Measurements from ENCODE around the gene PRSS33.

PRSS33 gene, protein sequence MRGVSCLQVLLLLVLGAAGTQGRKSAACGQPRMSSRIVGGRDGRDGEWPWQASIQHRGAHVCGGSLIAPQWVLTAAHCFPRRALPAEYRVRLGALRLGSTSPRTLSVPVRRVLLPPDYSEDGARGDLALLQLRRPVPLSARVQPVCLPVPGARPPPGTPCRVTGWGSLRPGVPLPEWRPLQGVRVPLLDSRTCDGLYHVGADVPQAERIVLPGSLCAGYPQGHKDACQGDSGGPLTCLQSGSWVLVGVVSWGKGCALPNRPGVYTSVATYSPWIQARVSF

DNA sequence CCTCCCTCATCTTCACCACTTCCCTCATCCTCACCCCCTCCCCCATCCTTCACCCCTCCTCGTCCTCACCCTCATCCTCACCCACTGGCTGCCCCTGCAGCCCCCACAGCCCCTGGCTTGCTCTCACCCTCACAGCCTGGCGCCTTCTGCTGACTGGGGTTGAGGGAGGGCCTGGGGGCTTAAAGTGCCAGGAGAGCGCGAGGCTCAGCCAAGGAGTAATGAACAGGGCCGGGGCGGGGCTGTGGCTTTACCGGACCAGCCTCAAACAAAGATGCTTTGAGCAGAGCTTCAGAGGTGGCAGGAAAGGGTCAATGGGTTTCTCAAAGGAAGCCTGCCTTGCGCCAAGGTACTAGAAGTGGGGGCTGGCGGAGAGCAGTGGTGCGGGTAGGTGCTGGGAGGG is at the start of gene PRSS33:
Gene PRSS33, minus strand, starts transcription at position 155 of the 400 bp plus-strand sequence. CDS start 1,013 bp downstream, outside the sequence.
- no peak for DNase-seq (ENCODE audit: low spot score)

GRCh38 chr16:2836646-2837508 is 49.5 kb upstream of the PRSS33 start:
- DNase-seq (ENCODE audit: low spot score), result no peak

- no peak for DNase-seq (ENCODE audit: low spot score)
Measured at GRCh38 chr16:2835638-2836493, 48.5 kb upstream of the PRSS33 start.

- DNase-seq (ENCODE audit: low spot score), result no peak
Measured at GRCh38 chr16:2834968-2835367, 47.6 kb upstream of the PRSS33 start.

DNA sequence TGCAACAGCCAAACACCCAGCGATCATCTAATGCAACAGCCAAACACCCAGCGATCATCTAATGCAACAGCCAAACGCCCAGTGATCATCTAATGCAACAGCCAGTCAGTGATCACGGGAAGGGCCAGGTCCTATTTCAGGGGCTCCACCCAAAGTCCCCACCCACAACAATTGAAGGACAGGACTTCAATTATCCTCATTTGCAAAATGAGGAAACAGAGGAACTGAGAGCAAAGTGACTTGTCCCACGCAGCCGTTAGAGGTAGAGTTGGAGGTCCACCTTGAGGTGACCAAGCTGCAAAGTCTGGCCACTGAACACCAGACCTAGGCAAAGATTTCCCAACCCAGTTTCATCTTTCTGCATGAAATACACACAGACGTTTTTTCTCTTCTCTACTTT is 46.4 kb upstream of the PRSS33 start:
- DNase-seq (ENCODE audit: low spot score), result no peak

DNA sequence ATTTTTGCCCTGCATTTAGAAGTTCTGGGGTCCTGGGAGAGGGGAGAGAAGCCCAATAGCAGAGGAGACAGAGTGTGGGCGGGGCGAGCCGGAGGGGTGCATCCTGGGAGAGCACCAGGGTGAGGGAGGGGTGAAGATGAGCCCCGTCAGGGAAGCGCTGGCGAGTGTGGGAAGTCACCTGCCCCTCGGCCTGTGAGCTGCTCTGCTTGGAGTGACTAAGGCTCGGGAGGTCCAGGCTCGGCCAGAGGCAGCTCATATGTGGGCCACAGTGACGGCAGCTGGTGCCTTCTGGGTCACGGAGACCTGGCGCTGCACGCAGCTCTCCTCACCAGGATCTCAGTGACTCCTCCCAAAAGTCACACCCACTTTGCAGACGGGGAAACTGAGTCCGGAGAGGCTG is 43.8 kb upstream of the PRSS33 start:
- DNase-seq (ENCODE audit: low spot score), result no peak

DNA sequence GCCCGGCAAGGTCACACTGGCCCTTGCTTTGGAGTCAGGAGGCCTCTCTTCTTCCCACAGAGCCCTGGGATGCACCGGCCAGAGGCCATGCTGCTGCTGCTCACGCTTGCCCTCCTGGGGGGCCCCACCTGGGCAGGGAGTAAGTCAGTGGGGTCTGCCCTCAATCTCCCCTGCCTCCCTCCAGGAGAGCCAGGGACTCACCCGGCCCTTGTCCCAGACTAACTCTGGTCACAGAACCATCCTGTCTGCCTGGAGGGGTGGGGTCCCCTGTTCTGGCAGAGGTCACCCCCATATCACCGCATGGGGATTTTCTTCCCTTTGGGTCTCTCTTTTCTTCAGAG is 43.0 kb upstream of the PRSS33 start:
- DNase-seq (ENCODE audit: low spot score), result no peak

- DNase-seq (ENCODE audit: low spot score), result no peak
Measured at GRCh38 chr16:2829501-2830354, 42.4 kb upstream of the PRSS33 start, which contains the start of gene ZG16B. Gene ZG16B, plus strand, starts transcription at chr16:2830303. Its CDS starts 139 bp downstream, at chr16:2830442.

DNA sequence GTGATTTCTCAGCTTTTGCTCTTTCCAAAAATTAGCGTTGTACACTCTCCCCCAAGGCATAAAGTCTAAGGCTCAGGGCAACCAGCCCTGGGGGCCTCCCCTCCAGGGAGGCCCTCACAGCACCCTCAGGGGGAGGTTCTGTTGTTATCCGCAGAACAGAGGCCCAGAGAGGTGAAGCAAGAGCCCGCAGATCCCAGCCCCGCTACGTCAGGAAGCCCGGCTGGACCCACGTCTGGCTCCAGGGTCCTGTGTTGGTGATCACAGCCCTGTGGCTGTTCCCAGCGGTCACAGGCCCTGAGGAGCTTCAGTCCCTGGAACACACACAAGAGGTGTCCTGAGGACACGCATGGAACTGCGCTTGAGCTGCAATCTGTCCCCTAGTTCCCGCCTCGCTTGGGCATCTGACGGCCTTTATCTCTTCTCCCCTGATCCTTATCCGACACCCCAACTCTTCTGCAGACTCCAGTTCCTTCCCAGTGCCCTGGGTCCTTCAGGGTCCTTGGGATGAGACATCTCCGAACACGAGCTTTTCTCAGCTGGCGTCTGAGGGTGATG is 41.6 kb upstream of the PRSS33 start:
- DNase-seq (ENCODE audit: low spot score), result no peak

- no peak for DNase-seq (ENCODE audit: low spot score)
Measured at GRCh38 chr16:2828521-2828840, 41.1 kb upstream of the PRSS33 start.

DNA sequence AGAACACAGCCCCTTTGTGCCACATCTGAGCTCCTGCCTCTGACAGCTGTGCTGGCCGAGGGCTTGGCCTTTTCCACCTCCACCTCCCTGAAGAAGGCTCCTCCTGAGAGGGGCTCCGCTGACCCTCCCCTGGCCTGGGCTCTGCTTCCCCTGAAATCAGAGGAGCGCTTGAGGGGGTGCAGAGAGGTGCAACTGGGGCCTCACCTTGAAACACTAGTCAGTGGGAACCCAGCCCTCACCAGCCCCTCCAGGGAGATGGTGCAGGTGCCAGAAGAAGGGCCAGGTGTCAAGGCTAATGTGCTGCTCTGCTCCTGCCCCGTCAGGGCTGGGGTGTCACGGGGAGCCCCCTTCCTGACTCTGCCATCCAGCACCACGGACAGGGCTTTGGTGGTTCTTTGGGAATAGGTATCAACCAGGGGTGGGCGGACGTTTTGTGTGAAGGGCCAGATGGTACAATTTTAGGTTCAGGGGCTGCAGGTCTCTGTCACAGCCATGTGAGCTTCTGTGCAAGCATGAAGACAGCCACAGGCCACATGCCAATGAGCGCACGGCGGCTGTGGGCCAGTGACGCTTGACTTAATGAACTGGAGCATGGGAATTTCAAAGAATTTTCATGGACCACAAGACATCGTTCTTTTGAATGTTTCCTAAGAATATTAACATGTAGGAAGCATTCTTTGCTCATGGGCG is 40.6 kb upstream of the PRSS33 start:
- no peak for DNase-seq (ENCODE audit: low spot score)

DNA sequence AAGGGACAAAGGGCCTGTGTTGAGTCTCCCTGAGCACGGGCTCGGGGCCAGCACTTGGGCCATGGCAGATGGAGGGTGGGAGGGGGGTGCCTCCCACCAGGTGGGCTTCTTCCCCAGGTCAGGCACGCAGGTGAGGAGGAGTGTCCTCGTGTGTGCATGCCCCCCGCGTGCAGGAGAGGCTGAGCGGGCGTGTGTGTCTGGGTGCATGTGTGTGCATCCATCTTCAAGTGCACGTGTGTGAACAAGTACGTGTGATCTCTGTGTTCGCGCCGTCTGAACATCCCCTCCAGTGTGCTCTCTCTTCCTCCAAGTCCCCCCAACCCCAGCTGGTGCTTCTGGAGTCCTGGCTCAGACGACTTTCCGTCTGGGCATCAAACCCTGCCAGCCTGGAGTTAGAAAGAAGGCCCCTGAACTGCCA is 40.0 kb upstream of the PRSS33 start:
- DNase-seq (ENCODE audit: low spot score), result no peak

DNA sequence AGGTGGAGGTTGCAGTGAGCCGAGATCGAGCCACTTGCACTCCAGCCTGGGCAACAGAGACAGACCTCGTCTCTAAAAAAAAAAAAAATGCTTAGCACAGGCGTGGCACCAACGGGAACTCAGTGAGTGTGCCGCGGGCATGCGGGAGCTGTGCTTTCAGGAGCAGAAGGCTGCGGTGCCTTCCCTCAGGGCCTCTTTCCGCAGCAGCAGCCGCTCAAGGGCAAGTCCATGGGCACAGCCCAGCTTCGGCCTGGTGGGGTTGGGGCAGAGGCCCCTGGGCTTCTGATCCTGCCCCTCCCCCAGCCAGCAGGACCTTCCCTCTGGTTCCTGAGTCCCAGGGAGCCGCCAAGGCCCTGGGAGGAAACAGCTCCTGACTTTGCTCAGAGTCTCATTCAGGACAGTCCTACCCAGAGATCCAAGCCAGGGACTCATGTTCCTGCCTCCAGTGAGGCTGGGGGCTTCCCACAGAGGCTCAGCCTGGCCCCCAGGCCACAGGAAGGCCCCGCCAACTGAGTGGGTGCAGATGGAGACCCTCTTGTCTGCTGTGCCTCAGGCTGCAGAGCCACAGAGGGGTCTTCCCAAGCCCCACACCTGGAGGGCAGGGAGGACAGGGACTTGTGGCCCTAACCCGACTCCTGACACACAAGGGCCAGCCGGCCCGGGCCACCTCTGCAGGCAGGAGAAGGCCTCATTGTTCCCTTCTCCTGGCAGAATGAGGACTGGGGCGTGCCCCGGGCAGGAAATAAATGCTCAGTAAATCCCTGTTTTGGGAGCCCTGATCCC is 39.4 kb upstream of the PRSS33 start:
- DNase-seq (ENCODE audit: low spot score), result no peak

DNA sequence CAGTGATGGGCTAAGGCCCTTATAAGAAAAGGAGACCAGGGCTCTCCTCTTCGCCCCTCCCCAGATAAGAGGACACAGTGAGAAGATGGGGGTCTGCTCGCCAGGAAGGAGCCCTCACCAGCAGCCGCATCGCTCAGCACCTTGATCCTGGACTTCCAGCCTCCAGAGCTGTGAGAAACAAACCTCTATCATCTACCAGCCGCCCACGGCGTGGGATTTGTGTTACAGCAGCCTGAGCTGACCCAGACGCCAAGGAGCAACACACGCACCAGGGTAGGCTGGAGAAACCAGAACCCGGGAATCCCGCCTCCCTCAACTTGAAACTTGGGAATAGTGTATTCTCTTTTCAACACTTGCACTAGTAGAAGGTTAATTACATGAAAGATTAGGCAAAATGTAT is 38.5 kb upstream of the PRSS33 start:
- DNase-seq (ENCODE audit: low spot score), result no peak

GRCh38 chr16:2825049-2825742 is 37.8 kb upstream of the PRSS33 start:
- DNase-seq (ENCODE audit: low spot score), result no peak

DNA sequence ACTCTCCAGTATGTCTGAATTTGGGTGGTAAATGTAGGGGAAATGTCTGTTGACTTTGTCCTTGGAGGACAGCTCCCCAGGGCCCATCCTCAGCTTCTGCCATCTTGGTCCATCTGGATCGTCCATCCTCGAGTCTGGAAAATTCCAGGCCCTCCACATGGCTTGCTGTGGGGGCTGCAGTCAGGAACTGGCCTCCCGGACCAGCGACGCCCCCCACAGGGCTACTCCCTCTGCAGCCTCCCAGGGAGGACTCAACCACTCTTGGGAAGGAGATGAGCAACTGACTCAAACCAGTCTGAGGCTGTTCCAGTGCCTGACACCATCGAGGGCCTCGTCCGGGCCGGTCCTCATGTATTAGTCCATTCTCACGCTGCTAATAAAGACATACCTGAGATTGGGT is 37.3 kb upstream of the PRSS33 start:
- no peak for DNase-seq (ENCODE audit: low spot score)

DNA sequence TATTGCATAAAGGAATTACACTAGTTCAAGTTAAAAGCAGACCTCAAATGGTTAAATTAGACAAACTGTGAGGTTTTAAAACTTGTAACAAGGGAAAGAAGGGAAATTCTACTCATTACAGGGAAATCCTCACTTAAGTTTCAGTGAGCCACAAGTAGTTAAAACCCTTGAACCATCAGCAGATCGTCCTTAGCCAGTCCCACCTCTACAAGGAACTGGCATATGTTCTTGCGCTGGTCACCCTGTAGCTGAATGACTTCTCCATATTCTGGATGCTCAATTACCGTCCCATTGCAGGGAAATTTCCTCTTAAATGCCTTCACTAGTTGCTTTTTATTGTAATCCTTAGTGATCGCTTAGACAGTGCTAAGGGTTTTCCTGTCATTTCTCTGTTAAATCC is 35.1 kb upstream of the PRSS33 start:
- no peak for DNase-seq (ENCODE audit: low spot score)

- no peak for DNase-seq (ENCODE audit: low spot score)
Measured at GRCh38 chr16:2822158-2822495, 34.8 kb upstream of the PRSS33 start.

- no peak for DNase-seq (ENCODE audit: low spot score)
Measured at GRCh38 chr16:2821487-2822157, 34.3 kb upstream of the PRSS33 start.
